EH (cell line): ENCODE data around the gene NEDD4L.
"Not testable (repeated sequence)": the region's sequence is repeated elsewhere in the genome, so short reads cannot be mapped to it uniquely, and the experiment has no call there.

Experiments
- DNase-seq: peaks from one replicate; pipeline ENCODE4 v3.0.0-alpha.2; 2015; ENCODE audit warnings: low read depth

NEDD4L gene

DNA sequence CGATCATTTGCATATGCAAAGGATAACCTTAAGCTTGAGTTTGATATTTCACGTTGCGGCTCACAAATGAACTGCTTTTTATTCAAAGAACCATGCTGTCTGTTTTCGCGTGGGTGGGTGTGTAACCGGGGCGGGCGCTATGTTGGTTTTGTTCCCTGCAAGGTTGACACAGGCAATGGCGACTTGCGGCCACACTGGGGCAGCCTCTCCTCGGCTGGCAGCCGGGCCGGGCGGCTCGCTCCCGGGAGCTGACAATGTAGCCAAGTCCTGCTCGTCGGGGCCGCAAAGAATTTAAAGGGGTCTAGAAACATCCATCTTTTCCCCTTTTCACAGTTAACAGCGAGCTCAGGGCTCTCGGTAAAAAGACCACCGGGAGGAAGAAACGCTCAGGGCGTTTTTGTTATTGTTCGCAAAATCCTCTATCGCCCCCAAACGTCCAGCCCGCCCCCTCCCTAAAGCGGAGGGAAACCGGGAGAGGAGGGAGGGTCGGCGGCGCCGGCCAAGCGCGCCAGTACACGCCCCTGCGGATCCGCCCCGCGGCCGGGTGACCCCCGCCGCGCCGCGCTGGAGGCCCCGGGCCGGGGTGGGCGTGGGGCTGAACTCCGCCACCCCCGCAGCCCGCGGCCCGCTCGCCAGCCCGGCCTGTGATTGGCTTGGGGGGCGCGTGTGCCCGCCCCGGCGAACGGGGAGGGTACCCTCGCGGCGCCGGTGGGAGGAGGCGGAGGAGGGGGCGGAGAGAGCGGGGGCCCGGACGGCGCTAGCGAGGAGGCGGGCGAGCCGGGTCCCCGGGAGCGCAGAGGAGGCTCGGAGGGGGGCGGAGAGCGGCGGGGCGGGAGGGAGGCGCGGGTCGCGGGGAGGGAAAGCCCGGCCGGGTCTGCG lies at the start of gene NEDD4L:
Gene NEDD4L, plus strand, starts transcription at position 736 of the 879 bp plus-strand sequence. CDS start 435 bp downstream, outside the sequence.
- peak; percentile 76 for DNase-seq

DNA sequence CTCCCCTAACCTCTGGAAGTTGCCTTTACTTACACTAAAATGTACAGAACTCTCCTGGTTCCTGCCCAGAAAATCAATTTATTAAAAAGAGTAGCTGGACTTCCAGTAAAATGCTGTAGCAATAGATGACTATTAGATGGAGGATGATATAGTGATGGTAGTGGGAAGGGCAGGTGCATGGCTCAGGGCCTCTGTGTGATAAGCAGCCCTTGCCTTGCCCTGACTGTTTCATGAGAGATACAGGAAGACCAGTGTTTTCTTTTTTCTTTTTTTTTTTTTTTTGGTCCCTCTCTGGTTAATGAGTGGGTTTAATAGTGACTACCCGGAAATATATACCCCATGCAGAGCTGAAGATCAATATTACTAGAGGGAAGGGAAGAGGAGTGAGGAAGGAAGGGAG lies 48.7 kb upstream of the NEDD4L start:
- DNase-seq: no peak

DNA sequence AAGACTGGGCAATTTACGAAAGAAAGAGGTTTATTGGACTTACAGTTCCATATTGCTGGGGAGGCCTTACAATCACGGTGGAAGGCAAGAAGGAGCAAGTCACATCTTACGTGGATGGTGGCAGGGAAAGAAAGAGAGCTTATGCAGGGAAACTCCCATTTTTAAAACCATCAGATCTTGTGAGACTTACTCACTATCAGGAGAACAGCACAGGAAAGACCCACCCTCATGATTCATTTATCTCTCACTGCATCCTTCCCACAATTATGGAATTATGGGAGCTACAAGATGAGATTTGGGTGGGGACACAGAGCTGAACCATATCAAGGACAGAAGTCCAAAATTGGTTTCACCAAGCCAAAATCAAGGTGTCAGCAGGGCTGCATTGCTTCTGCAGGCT lies 47.1 kb upstream of the NEDD4L start:
- not testable (repeated sequence) for DNase-seq

DNA sequence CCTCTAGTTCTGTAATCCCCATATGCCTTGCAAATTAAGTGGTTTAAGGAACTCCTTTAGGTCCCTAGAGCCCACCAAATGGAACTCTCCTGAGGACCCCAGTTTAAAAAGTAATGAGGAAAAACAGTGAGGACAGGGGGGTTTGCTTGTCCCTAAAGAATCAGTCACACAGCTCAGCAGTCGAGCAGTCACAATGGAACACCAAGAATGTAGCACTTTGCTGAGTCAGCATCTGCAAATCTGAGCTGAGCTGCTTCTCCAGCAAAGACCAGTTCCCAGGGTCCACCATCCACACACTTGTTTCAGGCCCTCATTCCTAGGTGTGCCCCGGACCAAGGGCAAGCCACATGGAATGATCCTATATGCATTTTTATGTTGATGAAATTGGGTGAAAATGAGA lies 46.2 kb upstream of the NEDD4L start:
- no peak for DNase-seq

DNA sequence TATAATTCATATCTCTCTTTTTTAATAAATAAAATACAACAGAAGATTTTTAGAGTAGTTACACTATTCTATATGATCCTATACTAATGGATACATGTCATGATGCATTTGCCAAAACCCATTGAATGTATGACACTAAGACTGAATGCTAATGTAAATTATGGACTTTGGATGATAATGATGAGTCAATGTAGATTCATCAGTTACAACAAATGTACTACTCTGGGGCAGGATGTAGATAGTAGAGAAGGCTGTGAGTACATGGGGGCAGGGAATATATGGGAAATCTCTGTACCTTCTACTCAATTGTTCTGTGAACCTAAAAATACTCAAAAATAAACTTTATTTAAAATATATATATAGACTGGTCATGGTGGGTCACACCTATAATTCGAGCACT lies 45.6 kb upstream of the NEDD4L start:
- peak; percentile 26 for DNase-seq

DNA sequence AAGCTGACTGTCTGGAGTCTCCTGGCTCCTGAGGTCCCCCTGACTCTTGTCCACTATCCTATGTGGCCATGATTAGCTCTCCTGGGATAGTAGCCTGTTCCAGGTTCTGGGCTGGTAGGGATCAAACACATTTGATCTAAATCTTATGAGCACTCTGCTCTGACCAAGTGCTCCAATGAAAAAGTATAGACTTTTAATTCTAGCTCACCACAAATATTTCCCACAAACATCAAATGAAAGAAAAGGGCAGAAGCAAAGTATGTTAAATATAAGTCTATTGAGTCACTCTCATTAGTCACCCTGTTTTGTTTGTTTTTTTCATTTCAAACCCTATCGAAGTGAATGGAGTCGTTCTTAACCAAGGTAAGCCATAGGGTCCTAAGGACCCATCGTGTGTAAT lies 39.7 kb upstream of the NEDD4L start:
- peak; percentile 82 for DNase-seq

DNA sequence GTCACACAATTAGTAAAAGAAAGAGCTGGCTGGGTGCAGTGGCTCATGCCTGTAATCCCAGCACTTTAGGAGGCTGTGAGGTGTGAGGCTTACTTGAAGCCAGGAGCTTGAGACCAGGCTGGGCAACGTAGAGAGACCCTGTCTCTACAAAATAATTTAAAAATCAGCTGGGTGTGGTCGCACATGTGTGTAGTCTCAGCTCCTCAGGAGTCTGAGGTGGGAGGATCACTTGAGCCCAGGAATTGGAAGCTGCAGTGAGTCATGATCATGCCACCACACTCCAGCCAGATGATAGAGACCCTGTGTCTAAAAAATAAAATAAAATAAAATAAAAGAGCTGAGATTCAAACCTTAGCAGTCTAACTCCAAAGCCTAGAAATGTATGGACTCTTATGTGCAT lies 39.0 kb upstream of the NEDD4L start:
- peak; percentile 32 for DNase-seq

DNA sequence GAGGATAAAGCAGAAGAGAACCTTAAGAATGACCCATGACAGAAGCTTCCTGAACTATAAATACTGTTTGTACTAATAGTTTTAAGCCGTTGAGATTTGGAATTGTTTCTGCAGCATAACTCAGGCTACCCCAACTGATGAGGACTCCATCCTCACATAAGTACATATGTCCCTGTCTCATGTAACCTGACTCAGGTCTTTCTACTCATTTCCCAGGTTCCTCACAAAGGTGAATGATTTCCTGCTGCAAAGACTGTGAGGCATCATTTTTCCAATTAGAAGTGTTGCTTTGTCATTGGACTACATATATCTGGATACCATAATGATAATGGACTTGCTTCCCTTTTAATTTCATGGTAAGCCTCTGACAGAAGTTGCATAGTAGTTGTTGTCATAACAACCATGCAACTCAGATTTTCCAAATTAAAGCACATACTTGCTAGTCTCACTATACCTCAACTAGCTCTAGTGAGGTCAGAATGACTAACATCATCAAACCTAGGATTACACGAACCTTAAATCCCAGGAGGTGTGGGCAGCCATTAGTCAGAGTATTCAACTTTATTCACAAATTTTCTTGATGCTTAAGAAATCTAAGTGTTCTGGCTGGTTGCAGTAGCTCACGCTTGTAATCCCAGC lies 38.0 kb upstream of the NEDD4L start:
- peak; percentile 33 for DNase-seq

DNA sequence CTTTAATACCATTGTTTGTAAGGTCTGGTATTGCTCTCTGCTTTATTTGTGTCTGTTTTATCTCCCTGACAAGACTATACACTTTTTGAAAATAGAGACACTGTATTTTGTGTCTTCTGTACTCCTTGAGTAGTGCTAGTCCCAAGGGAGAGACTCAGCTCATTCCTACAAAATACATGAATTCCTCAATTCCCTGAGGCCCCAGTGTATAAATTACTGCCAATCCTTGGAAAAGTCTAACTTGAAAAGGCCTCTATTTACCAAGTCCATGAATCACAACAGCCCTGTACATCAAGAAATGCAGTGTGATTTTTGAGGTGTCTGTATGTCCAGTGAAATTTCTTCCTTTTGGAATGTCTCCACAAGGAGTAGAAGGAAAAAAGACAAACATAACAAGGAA lies 34.9 kb upstream of the NEDD4L start:
- peak; percentile 39 for DNase-seq

DNA sequence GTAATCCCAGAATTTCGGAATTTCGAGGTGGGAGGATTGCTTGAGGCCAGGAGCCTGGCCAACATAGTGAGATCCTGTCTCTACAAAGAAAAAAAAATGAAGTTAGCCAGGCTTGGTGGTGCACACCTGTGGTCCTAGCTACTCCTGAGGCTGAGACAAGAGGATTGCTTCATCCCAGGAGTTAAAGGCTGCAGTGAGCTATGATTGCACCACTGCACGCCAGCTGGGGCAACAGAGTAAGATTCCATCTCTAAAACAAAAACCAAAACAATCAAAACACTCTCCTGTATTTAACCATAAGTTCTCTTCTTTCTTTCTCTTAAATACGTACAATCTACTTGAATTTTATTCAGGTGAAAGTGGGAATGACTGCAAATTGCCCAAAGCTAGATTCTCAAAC lies 33.8 kb upstream of the NEDD4L start:
- no peak for DNase-seq

DNA sequence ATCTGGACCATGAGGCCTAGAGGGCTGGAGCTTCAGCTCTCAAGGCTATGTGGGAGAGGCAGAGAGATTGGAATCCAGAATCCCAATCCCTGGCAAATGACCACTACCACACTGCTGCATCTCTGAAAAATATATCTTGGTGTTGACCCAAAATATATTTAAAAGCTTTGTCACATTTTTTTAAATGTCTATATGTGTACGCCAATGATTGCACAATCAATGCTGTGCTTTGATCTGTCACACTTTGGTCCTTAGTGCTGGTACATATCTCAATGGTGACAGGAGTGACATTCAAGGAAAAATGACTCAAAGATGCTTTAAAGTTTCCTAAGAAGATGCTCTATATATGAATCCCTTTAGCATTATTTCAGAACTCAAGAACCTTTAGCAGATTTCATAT lies 31.7 kb upstream of the NEDD4L start:
- DNase-seq: no peak

DNA sequence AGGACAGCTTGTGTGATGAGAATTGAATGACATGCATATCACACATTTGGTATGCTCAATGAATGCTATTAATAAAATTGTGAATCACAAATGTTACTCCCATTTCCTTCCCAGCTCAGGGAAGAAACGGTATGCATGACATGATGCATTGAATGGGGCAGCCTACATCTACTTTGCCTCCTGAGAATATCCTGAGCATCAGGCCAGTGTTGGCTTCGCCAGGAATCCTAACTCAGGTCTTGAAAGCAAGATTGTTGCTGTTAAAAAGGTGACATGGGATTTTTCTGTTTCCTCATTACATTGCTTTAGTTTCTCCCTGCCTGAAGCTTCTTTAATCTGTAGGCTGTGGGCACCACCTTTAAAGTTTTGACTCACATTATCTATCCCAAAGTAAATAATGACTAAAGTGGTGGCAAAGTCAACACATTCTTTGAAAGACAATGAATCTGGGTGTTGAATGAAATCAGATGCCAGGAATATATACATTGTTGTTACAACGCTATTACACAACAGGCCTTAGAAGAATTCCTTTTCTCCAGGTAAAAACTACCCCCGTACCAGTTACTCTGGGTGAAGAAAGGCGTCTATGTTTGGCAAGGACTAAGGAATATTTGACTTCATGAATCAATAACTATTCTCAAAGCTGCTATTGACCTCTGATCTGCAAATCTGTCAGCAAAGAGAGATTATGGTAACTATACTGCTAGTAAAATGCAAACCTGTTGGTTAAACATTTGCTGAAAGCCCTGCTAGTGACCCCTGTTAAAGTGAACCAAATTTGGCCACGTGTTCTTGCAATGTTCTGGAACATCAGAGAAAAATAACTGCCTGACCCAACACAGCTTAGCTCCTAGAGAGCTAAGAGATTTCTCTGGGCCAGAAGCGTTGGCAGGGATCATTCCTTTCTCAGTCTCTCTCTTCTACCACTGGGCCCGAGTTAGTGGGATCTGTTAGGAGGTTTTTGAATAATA lies 30.5 kb upstream of the NEDD4L start:
- peak; percentile 45 for DNase-seq

DNA sequence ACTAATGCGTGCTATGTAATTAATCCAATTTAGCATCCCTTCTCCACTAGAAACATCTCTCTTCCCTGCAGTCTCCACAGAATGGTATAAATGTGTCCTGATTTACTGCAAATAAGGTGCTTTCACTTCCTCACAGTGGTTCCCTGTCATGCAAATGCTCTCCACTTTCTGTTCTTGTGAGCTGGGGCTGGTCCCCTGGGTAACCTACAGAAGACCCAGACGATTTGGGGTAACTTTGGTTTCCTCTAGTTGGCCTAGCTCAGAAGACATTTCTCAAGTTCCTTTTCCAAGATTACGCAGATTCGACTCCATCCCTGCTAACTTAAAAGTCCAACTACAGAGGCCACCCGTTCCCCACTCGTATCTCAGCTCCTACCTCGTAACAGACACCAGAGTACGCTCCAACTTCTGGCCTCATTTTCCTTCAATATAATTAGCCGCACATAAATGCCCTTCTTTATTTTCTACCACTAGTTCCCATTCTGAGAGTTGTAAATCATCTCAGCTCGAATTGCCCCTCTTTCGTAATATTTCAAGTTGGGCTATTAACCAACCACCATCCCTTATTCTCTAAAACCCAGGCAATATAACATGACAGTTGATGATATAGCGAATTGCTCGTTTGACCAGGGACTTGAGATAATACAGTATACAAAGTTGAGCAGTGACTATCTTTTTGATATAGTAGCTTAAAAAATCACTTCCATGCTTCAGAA lies 28.8 kb upstream of the NEDD4L start:
- DNase-seq: no peak

DNA sequence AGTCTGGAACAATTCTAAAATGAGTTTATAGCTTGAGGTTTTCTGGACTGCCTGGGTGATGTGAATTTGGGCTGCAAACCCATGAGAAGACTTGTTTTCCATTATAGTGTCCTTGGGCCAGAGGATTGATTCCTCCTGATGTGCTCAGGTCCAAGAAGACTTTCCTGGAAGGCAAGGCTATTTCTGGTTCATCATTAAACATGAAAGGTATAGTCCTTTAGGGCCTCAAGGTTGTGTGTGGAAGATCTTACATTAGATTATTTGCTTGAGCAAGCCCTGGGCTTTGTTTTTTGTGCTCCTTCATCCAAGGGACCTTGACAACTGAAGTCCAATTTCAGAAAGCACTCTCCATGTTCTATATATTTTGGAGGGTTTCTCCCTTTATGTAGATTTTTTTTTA lies 26.8 kb upstream of the NEDD4L start:
- DNase-seq: no peak

DNA sequence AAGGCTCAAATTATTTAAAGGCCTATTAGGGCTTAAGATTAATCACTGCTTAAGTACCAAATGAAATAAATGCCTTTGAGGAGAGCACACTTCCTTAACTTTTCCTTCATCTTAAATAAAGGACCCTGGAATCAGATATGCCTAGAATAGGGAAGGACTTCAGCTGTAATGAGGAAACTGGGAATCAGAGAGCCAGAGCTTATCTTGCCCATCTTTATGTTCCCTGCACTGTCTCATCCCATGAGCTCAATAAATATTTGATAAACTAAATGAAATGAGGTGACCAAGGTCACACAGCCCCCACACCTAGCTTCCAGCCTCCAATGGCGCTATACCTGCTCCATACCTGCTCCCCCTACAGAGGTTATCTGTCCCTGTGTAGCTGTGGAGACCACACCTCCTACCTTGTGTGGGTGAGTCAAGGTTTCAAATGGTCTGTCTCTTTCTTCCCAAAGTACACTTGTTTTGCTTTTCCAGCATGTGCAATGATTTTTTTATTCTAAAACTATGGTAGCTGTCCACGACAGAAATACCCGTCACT lies 23.4 kb upstream of the NEDD4L start:
- DNase-seq: no peak

DNA sequence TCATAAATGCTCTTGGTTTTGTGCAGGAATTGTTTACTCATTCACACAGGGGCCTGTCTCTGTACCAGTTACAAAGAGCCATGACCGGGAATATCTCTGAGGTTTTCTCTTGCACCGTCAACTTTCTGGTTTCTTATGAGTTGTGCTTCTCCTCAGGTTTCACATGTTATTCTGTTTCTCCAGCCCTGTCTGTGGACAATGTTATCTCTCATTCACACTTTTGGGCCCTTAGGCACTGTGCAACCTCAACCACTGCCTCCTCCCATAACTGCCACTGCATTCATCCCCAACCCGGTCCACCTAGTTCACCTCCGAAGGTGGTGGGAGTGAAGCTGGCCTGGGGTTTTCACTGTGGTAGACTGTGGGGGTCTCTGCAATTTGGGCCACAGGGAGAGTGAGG lies 22.5 kb upstream of the NEDD4L start:
- no peak for DNase-seq

DNA sequence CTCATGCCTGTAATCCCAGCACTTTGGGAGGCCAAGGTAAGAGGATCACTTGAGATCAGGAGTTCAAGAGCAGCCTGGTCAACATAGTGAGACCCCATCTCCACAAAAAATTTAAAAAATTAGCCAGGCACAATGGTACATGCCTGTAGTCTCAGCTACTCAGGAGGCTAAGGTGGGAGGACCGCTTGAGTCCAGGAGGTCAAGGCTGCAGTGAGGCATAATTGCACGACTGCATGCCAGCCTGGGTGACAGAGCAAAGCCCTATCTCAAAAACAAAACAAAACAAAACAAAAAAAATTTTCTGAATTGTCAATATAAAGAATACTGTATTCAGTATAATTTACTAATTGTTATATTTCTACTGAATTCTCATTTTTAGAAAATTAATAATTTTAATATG lies 20.9 kb upstream of the NEDD4L start:
- DNase-seq: no peak

DNA sequence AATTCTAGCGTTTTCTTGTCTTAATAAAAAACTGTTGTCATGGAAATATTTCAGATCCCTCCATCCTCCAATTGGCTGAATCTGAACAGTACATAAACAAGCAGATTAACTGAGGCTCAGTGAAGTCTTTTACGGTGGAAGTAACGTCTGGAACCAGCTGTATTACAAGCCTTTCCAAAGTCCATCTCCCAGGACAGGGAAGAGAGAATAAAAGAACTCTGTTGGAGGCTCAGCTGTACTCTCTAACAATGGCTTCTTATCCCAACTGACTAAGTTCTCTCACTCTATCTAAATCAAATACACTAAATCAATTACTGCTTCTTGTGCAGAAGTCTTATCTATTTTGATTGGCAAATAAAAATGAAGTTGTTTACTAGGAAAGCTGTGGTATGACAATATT lies 19.9 kb upstream of the NEDD4L start:
- DNase-seq: no peak

DNA sequence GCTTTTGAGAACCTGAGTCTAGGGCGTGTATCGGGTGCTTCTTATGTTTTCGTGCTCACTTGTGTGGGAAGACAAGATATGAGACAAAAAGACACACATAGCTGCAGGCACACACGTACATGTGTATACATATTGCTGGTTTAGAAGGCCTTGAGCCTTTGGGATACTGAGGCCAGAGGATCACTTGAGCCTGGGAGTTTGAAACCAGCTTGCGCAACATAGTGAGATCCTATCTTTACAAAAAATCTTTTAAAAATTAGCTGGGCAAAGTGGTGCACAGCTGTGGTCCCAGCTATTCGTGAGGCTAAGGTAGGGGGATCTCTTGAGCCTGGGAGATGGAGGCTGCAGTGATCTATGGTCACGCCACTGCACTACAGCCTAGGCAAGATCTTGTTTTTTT lies 18.8 kb upstream of the NEDD4L start:
- no peak for DNase-seq

DNA sequence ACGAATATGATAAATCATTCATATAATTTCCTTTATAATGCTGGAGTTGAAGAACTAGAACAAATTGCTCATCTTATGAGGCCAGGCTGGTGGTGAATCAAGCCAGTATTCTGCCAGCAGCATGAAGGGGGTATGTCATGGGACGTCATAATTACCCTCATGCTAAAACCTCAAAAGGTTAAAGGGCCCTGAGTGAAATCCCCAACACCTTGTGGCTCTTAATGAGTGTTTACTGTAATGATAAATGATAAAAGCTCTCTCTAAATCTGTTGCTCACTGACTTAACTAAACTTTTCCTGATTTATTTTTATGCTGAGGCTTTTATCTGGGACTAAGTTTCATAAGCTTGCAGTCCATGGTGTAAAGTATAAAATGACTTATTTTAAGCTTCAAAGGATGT lies 18.3 kb upstream of the NEDD4L start:
- DNase-seq: peak; percentile 22

DNA sequence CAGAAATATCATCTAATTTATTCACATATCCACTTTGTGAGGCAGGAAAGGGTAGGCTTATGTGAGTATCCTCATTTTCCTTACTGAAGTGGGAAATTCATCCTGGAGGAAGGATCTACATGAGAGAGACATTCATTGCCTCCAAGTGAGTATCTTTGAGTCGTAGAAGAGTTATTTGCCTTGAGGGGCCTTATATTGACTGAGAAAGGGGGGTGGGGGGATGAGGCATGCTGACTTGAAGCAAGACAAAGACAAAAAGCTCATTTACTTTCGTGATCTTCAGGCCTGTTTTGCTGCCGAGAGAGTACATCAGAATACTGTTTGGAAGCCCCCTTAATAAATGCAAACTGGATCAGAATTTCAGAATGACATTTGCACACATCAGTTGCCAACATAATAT lies 17.6 kb upstream of the NEDD4L start:
- DNase-seq: peak; percentile 23

DNA sequence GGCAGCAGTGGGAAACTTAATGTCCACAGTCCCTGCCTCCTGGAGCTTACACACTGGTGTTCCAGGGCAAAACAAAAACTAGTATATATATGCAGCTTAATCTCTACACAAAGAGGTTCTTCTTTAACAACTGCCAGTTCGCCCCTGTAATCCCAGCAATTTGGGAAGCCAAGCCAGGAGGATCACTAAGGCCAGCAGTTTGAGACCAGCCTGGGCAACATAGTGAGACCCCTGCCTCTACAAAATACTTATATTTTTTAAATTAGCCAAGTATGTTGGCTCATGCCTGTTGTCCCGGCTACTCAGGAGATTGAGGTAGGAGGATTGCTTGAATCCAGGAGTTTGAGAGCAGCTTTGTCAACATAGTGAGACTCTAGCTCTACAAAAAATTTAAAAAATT lies 17.2 kb upstream of the NEDD4L start:
- DNase-seq: no peak
